SW 1271 (cell line): ENCODE measurements around the gene PGAP6.

Source experiments
- DNase-seq, 2 experiments: peaks; one replicate each; lab custom pipeline; 2025; lab: John Stamatoyannopoulos, UW

Gene PGAP6

DNA sequence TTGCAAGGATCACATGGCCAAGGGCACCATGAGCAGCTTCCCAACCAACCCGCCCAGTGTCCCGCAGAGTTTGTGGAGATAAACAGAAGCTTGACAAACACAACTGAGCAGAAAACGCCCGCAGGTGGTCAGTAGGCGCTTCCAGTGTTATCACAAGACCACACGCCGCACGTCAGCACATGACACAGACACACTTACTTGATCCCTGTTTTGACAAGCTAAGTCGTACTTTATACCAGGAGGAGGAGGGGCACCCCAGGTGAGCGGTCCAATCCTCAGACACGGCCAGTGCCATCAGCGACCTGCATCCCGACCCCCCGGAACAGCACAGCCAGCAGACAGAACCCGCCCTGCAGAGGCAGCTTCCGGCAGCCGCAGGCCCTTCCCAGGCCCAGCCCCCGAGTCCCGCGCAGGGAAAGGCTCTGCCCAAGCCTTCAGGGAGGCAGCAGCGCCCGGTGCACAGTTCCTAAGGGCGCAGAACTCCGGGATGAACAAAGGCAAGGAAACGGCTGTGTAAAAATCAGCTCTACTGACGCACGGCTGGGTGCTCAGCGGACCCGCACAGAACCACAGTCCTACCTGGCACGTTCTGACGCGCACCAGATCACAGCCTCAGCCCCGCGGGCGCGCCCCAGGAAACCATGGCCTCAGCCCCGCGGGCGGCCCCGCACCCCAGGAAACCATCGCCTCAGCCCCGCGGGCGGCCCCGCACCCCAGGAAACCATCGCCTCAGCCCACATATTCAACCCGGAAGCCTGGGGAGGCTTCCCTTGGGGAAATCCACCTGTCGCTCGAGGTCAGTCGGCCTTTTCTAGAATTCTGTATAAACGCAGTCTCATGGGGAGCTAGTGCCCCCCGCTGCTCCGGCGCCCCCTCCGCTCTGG is 57.1 kb downstream of the PGAP6 start:
- DNase-seq: no peak

DNA sequence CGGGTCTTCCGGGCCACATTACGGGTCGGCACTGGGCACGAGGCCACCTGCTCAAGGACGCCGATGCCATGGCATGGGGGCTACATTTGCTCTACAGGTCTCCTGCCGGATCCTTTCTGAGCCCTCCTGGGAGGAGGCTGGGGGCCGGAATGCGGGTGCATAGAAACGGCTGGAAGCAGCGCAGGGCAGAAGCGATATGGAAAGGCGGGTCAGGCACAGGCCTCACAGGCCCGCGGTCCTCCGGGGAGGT is 57.7 kb downstream of the PGAP6 start:
- DNase-seq: no peak

DNA sequence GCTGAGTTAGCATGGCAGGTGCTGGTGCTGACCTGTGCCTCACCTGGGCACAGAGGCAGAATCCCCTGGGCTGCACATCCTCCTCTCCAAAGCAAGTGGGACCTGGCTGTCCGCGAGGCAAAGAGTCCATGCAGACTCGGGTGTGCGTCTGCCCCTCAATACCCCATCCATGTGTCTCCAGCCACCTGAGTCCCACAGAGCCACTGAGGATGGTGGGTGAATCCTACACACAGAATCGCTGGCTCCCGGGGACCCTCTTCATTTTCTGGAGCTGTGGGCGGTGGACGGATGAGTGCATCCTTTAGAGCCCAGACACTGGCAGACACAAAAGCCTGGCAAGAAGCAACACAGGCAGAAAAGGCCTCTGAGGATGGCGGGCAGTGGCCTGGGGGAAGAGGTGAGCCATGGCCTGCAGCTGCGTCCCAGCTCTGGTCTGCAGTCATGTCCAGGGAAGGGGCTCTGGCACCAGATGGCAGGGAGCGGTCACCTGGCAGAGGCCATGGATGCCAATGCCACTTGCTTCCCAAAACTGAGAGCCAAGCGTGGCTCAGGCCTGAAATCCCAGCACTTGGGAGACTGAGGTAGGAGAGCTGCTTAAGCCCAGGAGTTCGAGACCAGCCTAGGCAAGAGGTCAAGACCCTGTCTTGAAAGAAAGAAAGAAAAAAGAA is 59.2 kb downstream of the PGAP6 start:
- no peak for DNase-seq

DNA sequence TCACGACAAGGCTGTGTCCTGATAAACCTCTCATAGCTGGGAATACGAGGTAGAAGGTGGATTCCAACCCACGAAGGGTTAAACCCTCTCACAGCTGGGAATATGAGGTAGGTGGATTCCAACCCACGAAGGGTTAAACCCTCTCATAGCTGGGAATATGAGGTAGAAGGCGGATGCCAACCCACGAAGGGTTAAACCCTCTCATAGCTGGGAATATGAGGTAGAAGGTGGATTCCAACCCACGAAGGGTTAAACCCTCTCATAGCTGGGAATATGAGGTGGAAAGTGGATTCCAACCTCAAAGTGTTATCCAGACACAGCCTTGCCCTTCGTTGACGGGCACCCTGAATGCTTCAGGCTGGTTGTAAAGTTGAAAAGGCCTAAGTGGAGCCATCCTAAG is 60.2 kb downstream of the PGAP6 start:
- no peak for DNase-seq
